Activated CD4-positive, alpha-beta T cell treated with anti-CD3 and anti-CD28 coated beads, Interleukin-2, Interleukin-4, amounts not matched to agents 100 ng/mL and 50 ng/mL, durations not matched to agents 16 hours and 8 hours (primary cell): Measurements from ENCODE around the gene BANK1.
"Not testable (repeated sequence)": the region's sequence is repeated elsewhere in the genome, so short reads cannot be mapped to it uniquely, and the experiment has no call there.

Experiments
- DNase-seq: peaks from one replicate; pipeline ENCODE4 v3.0.0-alpha.2; 2020; ENCODE audit warnings: low spot score

BANK1 gene

DNA sequence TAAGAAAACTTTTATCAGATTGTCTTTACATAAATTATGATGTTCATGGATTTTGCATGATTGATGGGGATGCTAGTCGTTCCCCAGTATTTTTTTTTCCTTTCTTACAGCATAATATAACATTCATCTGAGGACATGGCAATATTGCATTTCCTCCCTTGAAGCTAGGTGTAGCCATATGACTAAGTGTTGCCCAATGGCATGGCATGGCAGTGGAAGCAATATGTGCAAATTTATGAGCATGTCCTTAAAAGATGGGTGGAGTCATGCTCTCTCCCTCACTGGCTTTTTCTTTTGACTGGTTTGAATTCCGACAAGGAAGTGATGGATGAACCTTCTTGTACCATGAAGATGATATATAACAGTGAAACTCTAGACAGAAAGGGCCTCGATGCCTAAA lies 96.3 kb downstream of the BANK1 start:
- no peak for DNase-seq

DNA sequence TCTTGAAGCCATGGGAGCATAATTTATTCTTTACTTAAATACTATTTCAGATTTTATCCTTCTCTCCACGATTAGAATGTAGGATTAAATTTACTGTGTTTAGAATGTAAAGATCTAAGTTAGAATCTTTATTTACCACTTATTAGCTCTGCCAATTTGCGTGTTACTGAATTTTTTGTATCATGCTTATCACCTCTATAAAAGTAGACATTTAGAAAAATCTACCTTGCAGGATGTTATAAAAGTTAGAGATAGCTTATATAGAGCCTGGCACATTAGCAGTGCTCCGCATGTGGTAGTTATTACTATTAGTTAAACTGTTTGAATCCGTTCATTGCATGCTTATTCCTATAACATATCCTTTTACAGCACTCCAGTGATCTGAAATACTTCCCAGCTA lies 97.9 kb downstream of the BANK1 start:
- no peak for DNase-seq

DNA sequence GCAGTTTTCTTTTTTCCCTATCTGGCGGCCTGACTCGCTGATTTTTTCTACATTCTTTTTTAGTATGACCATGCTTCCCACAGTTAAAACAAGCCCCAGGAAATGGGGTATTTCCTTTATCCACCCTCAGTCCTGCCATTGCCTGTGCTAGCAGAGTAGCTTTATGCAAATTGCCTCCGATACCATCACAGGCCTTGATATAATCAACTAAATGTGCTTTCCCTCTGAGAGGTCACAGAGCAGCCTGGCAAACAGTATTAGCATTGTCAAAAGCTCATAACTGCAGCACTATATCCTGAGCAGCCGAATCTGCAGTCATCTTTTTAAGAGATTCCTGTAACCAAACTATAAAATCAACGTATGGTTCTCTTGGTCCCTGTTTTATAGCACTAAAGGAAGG lies 115.0 kb downstream of the BANK1 start:
- DNase-seq: not testable (repeated sequence)

DNA sequence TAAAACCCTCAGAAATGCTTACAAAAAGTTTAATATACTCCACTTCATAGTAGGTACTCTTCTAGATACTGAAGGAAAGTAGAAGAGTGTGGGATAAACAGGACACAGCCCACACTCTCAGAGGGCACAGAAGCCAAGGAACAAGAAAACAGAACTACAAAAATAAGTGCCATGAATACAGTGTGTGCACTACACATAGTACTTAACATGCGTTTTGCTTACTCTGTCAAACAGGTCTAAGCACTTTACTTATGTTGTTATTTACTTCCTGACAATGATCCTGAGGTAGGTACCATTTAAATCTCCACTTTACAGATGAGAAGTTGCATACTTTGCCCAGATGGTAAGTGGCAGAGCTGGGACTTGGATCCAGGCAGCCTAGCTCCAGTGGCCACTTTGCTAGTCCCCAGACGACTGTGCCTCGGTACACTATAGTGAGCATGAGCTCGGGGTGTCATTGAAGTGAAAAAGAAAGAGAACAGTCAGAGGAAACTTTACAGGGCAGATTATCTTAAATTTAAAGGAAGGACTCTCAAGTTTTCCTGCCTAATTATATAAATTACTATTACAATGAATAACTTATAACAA lies 120.3 kb downstream of the BANK1 start:
- no peak for DNase-seq

DNA sequence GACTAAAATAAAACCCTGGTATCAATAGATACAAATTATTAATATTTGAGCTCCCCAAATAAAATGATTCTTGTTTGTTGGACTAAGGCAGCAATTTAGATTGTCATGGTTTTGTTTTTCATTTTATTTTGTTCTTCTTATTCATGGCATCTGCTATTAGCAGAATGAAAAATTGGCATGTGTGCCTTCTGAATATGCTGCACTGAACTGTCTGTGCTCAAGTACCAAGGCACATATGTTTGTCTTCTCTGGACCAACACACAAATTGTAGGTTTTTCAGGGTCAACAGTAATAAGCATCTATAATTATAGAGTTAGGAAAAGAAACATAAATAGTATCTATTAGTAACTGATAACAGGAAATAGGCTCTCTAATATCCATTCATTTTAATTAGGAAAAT lies 121.1 kb downstream of the BANK1 start:
- DNase-seq: no peak

DNA sequence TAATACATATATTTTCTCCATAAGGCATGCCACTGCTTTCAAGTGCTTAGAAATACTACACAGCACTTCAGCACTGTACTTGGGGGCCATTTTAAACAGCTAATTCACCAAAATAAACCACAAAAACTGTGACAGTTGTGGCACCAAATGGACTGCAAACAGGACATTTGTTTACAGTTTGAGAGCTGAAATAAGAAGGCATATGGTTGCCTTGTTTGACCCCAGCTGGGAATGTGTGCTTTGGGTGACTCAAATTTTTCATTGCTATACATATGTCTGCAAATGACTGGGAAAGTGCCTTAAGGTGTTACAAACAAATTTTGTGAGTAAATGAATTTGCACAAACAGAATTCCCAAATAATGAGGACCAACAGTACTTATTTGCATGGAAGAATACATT lies 124.2 kb downstream of the BANK1 start:
- no peak for DNase-seq

DNA sequence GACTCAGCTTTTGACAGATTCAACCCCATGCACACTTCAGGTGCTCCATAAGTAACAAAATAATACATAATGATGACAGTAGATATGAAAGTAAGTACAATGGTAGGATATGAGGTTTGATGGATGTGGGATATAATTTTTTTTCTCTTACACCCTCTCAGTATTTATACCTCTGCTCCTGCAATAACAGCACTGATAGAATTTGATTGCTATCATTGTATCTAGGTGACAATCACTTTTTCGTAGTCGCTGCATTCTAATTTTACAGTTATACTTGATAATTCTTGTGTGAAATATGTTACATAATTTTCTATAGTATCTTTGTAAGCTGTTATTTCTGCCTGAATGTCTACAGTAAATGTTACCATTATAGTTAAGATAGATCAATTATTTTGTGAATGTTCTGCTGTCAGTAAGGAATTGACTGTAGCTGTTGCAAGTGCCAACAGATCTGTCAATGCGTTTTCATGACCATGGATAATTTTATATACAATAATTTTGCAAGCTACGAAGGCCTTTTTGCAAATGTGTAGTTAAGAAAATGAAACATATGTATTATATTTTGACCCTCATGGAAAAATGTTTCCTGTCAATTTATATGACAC lies 128.9 kb downstream of the BANK1 start:
- no peak for DNase-seq

DNA sequence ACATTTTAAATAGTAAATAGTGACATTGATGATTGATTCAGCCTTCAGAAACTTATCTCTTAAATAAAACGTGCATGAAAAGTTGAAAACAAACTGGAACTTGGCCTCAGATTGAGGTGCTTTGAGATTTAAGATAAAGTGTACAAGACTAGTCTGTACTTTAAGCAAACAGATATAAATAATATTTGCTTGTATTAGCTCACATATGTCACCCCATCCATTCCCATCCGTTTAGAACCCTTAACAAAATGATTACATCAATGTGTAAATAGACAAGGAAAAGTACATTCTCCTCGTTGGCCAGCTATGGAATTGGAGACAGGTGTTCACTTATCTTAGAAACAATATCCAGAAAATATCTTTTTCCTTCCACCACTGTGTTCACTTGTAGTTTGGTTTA lies 130.8 kb downstream of the BANK1 start:
- no peak for DNase-seq

DNA sequence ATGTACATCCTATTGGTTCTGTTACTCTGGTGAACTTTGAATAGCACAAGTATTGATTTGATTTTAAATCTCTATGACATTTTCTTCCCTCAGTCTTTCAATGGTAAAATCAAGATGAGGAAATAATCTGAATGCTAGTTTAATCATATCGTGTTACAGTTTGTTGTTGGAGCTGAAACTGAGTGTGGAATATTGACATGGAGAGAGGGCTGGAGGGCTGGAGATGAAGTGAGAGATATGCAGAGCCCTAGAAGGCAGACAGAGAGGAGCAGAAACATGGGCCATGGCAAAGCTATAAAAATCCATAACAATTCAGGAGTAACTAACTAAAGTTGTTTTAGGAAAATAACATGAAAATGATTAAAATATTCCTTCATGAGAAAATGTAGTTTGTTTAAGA lies 141.1 kb downstream of the BANK1 start:
- no peak for DNase-seq

DNA sequence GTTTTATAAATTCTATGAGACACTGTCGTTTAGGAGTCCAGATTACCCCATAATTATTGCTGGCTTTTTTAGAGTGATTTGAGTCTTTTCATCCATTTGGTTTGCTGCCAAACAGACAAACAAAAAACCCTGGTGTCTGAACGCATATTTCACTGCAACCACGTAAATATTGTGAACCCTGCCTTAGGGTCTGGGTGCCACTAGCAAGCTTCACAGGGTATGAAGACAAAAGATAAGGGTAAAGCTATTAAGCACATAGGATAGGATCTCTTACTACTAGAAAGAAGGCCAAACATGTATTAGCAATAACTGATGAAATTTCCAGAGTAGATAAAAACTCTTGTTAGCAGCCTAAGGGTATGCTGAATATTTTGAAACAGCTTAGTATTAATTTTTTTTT lies 143.3 kb downstream of the BANK1 start:
- no peak for DNase-seq

DNA sequence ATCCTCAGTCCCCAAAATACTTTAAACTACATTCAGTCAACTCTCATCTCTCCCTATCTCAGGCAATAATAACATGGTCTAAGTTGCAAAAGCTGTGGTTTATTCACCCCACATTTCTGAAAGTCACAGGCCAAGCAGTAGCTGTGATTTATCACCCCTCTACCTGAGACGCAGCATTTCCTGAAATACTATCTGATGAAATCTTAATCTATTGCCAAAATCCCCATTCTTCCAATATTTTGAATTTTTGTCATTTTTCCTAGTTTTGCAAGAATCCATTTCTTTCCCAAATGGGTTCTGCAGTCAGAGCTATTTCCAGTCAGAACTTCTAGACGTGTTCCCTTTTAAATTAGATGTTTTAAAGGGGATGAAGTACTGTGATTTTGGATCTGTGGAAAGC lies 148.3 kb downstream of the BANK1 start:
- DNase-seq: no peak

DNA sequence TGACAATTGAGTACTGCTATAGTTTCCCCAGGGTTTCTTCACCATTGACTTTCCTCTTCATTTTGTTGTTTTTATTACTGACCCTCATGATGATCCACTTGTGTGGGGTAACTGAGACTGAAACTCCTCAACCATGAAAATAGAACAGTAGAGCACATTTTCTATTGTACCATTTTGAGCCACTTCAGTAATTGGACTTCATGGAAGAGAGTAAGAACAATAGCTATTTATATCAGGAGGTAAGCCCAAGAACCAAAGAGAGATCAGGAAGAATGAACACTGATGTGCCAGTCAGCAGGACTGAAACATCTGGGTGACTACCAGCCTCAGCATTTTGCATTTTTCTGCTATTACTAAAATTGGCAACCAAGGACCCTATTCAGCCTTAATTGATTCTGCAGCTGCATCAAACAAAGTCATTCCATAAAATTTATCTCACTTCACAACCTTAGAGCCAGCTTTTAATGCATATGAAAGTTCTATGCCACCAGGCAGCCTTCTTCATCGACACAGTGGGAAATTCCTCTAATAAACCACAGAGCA lies 151.4 kb downstream of the BANK1 start:
- no peak for DNase-seq

DNA sequence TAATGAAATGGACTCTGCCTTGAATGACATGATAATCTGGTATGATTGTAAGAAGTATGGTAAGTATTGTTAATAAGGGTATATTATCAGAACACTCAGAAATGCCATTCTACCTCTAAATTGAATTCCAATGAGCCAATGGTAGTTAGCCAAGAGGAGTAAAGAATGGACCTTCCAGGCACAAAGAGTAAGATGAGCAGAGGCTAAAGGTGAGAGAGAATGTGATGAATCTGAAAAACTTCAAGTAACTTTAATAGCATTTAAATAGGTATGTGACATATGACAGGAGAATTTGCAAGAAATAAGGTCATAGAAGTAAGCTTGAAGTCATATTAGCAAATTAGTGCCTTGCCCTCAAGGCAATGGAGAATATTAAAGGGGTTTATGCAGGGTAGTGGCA lies 152.4 kb downstream of the BANK1 start:
- DNase-seq: no peak

DNA sequence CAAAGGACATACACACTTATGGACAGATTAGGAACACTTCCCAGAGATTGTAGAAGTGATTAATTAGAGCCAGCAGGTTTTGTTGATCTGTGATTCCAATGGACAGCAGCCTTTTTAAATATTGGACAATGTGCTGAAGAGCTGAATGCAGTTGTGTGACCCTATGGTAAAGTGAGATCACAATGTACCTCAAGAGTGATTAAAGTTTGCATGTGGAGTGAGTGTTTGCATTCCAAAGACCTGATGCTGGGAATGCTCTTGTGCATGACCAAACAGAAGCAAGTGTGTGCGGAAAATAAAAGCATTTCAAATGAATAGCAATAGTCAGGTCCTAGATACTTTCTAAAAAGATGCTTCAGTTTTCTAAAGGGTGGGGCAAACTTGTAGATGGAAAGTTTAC lies 154.1 kb downstream of the BANK1 start:
- no peak for DNase-seq

DNA sequence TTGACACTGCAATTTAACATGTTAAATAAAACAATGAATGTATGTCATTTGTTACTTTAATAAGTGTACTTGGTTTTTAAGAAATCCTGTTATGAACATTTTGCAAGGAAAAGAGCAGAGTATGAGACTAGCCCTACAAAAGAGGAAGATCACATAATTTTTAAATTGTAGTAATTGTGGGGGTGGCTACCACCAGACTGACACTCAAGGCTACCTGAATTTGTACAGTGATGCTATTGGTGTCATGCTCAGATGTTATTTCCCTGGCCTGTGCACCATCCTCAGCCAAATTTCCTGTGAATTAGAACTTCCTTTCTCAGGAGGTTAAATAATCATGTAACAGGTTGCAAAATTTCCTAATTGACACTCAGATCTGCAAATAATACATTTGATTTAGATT lies 157.5 kb downstream of the BANK1 start:
- DNase-seq: no peak

DNA sequence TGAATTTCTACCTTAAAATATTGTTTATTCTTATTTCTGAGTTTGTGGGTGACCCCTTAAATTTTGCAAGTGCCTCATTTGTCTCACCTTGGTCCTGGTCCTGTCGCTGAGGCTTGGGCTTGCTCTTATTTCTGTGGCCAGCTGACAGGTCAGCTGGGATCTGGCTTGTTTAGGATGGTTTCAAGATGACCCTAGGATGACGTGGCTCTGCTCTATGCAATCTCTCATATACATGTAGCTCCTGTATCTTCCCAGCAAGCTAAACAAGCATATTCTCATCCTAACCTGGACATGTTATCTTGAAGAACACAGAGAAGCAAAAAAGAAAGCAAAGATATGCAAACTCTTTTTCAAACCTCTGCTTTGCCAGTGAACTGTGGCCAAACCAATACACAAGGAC lies 158.4 kb downstream of the BANK1 start:
- no peak for DNase-seq

DNA sequence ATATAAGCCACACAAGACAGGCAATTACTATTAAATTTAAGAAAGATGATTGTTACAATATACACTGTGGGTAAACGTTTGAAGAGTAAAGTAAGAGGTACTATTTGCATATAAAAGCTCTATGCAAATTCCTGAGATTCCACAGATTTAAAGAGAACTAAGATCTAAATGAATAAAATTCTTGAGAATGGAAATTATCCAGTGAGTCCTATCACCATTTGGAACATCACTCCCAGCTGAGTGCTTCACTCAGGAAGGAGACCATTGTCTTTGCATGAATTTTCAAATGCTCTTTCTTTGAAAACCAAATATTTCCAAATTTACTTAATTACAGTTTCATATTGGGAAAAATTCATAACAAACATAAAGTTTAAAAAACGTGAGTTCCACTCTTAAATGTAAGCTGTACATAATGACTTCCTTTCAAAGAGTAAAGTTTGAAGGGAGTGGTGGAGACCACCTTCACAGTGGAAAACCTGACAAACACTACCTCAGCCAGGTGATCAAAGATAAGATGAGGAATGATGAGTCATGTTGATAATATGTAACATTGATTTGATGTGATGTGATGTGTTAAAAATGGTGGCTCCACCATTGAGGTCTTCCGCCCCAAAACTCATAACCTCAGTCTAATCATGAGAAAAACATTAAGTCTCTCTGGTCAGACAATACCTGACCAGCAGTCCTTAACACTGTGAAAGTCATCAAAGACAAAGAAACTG lies 159.9 kb downstream of the BANK1 start:
- no peak for DNase-seq

DNA sequence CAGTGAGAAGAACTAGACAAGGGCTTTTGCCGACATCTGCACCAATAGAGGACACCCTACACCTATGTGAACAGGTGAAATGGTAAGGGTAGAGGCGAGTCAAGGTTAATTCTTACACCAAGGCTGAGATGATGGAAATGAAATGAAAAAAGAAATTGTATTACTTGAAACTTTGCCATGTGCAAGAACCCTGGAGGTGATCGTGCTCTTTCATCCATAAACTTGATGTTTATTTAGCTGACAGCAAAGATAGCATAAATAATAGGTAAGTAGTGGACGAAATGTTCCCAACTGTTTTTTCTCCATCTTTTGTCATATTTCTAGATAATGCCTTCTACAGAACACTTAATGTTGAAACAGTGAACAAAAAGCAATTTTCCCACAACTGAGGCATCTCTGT lies 162.5 kb downstream of the BANK1 start:
- DNase-seq: no peak

DNA sequence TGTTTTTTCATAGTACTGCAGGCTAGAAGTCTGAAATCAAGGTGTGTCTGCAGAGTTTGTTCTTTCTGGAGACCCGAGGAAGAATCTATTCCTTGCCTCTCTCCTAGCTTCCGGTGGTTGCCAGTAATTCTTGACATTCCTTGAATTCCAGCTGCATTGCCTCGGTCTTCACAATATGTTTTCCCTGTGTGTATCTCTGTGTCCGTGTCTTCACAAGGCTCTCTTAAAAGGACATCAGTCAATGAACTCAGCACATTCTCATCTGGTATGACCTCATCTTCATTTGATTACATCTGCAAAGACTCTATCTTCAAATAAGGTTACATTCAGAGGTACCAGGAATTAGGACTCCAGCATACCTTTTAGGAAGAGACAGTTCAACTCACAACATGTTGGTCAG lies 163.4 kb downstream of the BANK1 start:
- DNase-seq: no peak

DNA sequence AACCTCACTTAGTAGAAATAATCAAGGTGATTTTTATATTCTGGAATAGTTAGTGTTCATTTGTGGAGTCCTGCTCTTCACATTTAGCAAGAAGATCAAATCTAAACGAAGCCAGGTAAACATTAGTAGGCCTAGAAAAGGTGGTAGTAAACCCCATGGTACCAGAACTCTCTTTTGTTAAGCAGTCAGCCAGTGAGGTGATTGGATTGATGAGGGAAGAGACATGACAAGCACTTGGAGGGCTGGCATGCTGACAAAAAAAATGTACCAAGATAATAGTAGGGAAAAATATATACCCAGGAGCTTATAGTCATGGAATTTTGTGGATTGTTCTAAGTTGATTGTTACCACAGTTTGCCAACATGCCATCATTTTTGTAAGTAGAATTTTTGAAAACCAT lies 163.8 kb downstream of the BANK1 start:
- no peak for DNase-seq

DNA sequence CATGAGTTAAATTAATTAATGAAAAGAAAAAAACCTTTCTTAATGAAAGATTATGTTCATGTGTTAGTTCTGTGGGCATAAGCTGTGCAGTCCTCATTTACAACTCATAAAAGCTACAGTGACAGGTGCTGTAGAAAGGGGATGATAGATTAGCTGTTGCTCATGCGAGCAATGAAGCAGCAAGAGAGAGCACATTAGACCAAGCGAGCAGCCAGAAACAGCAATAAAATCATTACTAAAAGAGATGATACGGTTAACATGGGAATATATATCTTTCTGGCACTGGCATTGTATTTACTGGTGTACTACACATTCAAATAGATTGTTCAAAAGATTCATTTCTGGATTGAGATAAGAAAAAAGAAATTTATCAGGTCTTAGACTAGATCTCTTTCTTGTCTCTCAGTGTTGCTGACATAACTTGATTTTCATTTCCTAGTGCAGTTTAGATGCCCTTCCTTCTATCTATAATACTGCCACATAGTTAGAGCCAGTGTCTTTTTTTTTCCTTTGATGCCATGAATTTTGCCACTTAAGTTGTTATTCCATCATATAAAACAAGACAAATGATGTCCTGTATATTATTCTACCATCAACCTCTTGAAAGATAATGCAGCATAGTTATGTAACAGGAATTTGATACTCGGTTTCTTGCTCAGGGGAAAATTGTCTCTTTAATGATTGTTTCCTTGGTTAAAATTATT lies 164.6 kb downstream of the BANK1 start:
- DNase-seq: no peak

DNA sequence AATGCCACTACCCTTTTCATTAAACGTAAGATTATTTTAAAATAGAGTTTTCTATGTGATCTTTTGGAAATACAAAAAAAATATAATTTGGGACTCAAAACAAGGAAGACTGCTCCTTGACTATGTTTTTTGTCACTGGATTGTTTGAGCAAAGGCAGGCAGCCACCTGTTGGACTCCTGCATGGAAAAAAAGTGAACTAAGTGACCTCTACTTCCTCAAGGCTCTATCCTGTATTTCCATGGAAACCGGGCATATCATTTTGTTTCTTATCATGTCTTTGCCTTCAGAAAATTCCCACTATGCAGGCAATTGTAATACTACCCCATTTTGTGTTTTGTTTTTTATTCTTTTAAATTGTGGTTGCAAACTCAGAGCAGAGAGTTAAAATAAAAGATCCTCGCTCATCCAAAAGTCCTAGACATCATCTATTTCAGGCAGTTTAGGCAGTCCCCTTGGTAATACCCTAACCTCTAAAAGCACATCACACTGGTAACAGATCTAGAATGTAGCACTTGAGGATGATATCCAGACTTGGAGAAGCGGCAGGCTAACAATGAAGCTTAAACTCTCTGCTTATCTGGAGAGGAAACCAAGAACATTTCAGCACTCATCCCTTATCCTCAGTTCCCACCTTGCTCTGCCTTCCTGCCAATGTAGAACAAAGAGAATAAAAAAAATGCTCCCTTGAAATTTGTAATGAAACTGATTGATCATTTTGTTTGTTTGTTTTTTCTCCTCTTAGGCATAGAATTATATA lies 165.7 kb downstream of the BANK1 start:
- no peak for DNase-seq
